Measurements from ENCODE around the gene LRAT.
"Not testable (repeated sequence)": the region's sequence is repeated elsewhere in the genome, so short reads cannot be mapped to it uniquely, and the experiment has no call there.

The LRAT gene

DNA sequence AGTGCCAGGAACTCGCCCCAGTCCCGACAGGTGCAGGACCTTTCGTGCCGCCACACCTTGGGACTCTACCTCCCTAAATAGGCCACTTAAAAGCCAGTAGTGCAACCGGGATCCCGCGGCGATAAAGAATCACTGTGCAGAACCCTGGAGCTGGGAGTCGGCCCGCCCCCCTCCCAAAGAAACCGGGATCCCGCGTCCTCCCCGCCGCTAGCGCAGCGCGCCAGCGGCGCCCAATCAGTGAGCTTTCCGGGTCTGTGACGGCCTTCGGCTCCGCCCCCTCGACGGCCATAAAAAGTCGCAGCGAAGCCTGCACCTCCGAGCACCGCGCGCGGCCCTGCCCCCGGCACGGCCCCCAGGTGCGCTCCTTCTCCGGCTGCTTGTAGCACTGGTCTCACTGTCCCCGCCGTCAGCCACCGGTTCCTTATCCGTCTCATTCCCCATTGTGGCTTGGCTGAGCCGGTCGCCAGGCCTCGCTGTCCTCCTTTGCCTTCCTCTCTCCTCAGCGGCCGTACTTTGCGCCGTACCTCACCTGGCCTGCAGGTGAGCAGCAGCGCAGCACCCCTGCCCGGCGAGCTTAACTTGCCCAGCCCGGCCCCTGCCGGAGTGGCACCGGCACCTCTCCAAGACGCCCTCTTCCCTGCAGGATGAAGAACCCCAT, at the start of gene LRAT:
Gene LRAT, plus strand, starts transcription at position 318 of the 658 bp plus-strand sequence. Its CDS starts 327 bp downstream, at position 645.
- DNase-seq: peak; percentile 12

DNA sequence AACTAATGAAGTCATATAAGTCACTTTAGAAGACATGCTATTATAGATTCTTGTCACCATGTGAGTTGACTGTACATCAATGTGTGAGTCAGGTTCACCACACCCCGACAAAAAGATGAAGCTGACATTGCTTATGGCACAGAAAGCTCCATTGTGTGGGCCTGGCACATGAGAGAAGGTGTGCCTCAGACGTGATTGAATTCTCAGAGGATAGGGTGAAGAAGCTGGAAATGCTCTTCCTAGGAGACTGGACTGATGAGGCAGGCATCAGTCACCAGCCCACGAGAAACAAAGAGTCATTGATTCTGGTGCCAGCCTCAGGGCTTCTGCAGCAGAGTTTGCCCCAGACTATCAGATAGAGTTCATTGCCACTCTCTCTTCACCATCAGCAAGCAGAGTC, 35.9 kb upstream of the LRAT start:
- DNase-seq: no peak

DNA sequence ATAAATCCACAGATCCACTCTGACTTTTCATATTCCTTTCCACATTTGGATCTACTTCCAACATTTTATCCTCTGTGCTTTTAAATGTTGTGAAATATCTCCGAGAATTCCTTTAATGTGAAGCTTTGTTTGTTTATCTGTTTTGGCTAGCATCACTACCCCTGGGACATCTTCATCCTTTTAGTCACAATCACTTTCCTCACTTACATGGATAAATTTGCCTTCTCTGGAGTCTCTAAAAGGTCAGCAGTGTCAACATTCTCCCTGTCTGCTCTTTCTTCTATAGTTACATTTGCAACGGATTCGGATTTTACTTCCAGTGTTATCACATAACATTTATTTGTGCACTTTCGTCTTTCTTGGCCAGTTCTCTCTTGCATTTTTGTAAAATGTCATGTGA, 34.2 kb upstream of the LRAT start:
- no peak for DNase-seq

DNA sequence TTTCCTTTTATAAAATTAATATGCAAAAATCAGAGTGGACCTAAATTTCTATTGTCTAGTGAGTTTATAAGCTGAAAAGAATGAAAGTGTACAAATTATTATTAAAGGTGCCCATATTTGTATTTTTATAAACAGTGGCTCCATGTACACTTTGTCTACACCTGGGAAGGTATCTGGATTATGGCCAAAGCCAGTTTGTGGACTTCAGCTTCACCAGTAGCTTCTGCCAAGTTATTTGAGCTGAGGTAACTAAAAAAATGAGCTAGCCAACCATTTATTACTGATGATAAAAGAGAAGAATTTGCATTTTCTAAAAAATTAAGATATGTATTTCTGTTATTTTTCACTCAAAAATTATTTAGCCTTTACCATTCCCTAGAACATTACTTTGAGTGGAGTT, 32.3 kb upstream of the LRAT start:
- no peak for DNase-seq

DNA sequence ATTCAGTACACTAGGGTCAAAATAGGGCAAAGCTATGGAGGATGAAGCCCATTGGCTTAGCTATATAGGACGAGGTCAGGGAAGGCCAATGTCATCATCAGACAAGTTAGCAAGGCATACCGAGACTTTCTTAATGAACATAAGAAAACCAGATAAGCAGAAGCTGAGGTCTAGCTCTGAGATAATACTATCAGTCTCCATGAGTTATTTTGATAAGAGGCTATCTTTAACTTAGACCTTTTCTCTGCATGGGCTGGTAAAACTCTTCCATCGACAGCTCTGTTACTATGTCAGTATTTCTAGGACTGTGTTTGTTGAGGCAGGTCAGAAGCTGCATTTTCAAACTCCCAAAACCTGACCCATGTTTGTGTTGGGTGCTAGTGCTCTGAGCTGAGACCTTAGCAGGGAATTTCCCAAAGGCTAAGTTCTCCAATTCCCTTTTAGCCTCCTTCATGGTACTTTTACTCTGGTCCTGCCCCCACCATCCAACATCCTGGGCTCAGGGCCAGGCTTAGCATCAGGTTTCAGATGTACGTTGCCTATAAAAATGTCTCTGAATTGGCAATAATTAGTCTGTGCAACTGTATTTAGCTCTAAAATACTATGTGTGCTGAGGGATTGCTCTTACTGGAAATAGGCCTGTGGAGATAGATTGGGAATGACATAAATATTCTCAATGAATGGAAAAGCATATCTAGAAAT, 29.3 kb upstream of the LRAT start:
- peak; percentile 12 for DNase-seq

GRCh38 chr4:154719087-154719486, 24.7 kb upstream of the LRAT start:
- no peak for DNase-seq

GRCh38 chr4:154720123-154720522, 23.7 kb upstream of the LRAT start:
- DNase-seq: no peak

- no peak for DNase-seq
Observed at GRCh38 chr4:154720618-154721267, 23.1 kb upstream of the LRAT start.

DNA sequence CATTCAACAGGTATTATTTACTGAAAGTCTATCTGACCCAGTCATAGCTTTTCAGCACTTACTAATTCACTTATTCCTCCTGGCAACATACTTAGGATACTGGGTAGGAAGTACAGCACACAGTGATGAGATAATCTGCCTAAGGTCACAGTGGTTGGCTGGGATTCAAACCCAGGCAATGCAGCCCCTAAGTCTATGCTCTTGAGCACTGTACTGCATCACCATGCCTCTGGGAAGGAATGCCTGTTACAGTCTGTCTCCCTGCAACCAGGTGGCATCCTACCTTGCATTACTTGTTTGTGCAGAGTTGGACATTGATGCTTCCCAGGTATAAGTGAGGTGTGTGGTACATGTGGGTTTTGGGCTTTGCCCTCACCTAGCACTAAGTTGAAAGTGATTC, 21.5 kb upstream of the LRAT start:
- DNase-seq: no peak

DNA sequence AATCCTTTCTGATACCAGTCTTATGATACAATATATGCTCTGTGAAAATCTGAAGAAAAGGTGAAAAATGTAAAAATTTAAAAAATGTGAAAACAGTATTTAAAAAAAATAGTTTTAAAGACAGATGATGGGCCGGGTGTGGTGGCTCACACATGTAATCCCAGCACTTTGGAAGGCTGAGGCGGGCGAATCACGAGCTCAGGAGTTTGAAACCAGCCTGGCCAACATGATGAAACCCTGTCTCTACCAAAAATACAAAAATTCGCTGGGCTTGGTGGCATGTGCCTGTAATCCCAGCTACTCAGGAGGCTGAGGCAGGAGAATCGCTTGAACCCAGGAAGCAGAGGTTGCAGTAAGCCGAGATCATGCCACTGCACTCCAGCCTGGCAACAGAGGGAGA, 20.2 kb upstream of the LRAT start:
- not testable (repeated sequence) for DNase-seq

GRCh38 chr4:154727540-154727939, 16.3 kb upstream of the LRAT start:
- no peak for DNase-seq

- DNase-seq: no peak
Observed at GRCh38 chr4:154731756-154732155, 12.0 kb upstream of the LRAT start.

- no peak for DNase-seq
Observed at GRCh38 chr4:154732669-154733068, 11.1 kb upstream of the LRAT start.

GRCh38 chr4:154736770-154737169, 7.0 kb upstream of the LRAT start:
- DNase-seq: no peak

DNA sequence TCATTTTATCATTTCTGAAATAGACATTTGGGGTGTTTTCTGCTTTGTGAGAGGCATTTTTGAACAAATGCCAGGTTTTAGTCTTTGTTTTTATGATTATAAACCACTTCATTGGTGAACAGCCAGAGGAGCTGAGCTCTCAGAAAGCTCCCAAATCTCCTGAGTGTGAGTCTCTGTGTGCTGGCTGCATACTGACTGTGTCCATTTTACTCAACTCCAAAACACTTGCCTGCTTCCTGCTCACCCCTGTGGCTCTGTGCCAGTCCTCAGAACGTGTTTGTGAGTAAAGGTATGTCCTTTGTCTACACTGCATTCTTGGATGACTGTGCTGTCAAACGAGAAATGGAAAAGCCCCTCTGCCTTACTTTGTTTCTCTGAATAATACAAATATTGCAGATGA, 5.4 kb upstream of the LRAT start:
- no peak for DNase-seq

DNA sequence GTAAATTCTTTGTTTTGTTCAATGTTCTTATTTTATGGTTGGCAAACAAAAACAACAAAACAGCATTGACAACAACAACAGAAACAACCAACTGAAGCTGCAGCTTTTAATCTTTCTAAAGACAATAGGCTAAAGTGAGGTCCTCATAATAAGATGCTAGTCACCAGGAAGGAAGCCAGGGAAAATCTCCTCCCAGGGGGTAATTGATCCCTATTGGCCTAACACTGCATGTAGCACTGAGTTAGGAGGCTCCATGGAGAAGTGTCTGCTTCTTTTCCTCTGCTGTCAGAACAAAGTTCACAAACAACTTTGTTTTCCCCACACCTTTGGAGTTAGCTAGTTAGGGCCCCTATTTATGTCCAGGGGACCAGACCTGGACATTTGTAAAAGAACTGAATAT, 4.7 kb upstream of the LRAT start:
- DNase-seq: no peak

GRCh38 chr4:154740462-154740861, 3.3 kb upstream of the LRAT start:
- DNase-seq: no peak

GRCh38 chr4:154741131-154741665, 2.6 kb upstream of the LRAT start:
- DNase-seq: no peak

GRCh38 chr4:154741922-154742850, 1.6 kb upstream of the LRAT start:
- DNase-seq: no peak

DNA sequence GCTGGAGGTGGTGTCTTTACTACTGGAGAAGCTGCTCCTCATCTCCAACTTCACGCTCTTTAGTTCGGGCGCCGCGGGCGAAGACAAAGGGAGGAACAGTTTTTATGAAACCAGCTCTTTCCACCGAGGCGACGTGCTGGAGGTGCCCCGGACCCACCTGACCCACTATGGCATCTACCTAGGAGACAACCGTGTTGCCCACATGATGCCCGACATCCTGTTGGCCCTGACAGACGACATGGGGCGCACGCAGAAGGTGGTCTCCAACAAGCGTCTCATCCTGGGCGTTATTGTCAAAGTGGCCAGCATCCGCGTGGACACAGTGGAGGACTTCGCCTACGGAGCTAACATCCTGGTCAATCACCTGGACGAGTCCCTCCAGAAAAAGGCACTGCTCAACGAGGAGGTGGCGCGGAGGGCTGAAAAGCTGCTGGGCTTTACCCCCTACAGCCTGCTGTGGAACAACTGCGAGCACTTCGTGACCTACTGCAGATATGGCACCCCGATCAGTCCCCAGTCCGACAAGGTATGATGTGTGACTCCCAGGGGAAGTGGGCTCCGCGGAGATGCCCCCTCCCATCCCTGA, 634 bp downstream of the LRAT start:
- no peak for DNase-seq

GRCh38 chr4:154757713-154758112, 13.9 kb downstream of the LRAT start:
- no peak for DNase-seq

DNA sequence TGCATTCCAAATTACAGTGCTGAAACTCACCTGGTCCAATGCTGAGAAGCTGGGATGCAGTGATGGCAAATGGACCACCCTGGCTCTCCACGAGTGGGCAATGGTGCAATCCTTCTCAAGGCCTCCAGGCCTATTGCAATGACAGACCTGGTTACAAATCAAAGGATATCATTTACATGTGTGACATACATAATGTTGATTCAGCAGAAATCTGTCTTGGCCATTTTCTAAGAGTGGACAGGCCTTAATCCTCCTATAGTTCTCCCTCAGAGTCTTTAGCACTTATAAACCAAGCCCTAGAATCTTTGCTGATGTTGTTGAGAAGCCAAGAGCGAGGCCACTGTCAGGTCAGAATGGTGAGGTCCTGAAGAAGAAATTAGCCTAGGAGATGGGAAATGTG, 17.1 kb downstream of the LRAT start:
- no peak for DNase-seq
